Body of pancreas (tissue), 4 donors: Measurements from ENCODE around the gene ACOX3.

Experiments used
- POLR2A ChIP-seq, 3 donors: fragments of 450-650 bp; IDR thresholded peaks; one replicate each; pipeline ENCODE4 v1.6.1; 2016; ENCODE audit warnings: antibody characterized with exemption in 3 of 3, mild to moderate bottlenecking in 2 of 3
- TF ChIP-seq, protein P1 (sequence below), 7 experiments: fragments of 450-650 bp in 4 of 7; fragments of 200-600 bp in 3 of 7; sonication (generic) in 3 of 7; IDR thresholded peaks; one replicate each; pipeline ENCODE4 v1.5.1; 2016 to 2019; ENCODE audit warnings: antibody characterized with exemption in 7 of 7

DNA sequence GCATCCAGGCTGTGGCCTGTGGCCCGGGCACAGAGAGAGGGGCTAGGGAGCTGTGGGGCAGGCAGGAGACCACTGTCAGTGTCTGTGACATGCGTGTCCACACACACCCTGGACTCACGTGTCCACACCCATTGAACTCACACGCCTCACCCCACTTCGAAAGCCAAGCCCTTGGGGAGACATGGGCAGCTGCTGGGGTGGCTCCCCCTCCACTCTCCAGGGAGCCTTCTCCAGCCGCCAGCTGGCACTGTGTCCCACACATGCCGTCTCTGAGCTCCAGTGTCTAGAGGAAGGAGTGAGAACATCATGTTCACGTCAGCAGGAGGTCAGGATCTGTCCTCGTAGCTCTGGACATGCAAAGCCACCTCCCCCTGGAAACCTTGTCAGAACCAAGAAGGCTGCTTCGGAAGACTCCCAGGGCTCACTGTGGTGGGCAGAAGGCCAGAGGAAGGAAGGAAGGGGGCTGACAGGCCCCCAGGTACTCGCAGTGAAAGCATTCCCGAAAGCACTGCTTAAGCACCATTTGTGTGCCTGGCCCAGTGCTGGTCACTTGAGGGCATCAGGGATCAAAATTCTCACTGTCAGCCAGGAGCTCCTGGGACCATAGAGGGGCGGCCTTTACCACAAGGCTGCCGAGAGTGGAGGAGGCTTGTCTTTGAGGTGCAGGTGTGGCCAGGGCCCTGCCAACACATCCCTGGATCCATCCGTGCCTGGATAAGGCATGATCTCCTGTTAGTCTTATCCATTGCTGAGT lies 109.5 kb downstream of the ACOX3 start:
- TF ChIP-seq, protein P1, sequence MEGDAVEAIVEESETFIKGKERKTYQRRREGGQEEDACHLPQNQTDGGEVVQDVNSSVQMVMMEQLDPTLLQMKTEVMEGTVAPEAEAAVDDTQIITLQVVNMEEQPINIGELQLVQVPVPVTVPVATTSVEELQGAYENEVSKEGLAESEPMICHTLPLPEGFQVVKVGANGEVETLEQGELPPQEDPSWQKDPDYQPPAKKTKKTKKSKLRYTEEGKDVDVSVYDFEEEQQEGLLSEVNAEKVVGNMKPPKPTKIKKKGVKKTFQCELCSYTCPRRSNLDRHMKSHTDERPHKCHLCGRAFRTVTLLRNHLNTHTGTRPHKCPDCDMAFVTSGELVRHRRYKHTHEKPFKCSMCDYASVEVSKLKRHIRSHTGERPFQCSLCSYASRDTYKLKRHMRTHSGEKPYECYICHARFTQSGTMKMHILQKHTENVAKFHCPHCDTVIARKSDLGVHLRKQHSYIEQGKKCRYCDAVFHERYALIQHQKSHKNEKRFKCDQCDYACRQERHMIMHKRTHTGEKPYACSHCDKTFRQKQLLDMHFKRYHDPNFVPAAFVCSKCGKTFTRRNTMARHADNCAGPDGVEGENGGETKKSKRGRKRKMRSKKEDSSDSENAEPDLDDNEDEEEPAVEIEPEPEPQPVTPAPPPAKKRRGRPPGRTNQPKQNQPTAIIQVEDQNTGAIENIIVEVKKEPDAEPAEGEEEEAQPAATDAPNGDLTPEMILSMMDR (IDR thresholded peaks at IDR 0.05): no peak
- TF ChIP-seq POLR2A (IDR thresholded peaks at IDR 0.05): no peak
